Effector memory CD8-positive, alpha-beta T cell (primary cell): ENCODE measurements around the gene BPIFB6.

Experiments
- ATAC-seq: fragments of 150-1000 bp; cut with Tn5 transposase; replicated peaks from 2 replicates; pipeline ENCODE4 v1.10.0; 2021; ENCODE audit warnings: mild to moderate bottlenecking, moderate library complexity
- DNase-seq, 3 experiments: peaks; one replicate each; pipeline ENCODE4 v3.0.0; 2021
- H3K27ac Mint-ChIP-seq, 2 donors: one replicate each; pipeline ENCODE4 v1.8.0; 2022; ENCODE audit warnings: mild to moderate bottlenecking in 2 of 2, mixed read lengths in 2 of 2, moderate library complexity in 2 of 2
- H3K27me3 Mint-ChIP-seq, 2 donors: one replicate each; pipeline ENCODE4 v1.8.0; 2022; ENCODE audit warnings: mixed read lengths in 2 of 2
- H3K36me3 Mint-ChIP-seq: one replicate; pipeline ENCODE4 v1.8.0; 2022; ENCODE audit warnings: mild to moderate bottlenecking, moderate library complexity, mixed read lengths; ENCODE audit not compliant: insufficient read depth
- H3K4me1 Mint-ChIP-seq, 2 donors: one replicate each; pipeline ENCODE4 v1.8.0; 2022; ENCODE audit warnings: low read depth in 2 of 2, mixed read lengths in 2 of 2
- H3K4me3 Mint-ChIP-seq, 2 donors: one replicate each; pipeline ENCODE4 v1.8.0; 2022; ENCODE audit warnings: mild to moderate bottlenecking in 2 of 2, mixed read lengths in 2 of 2, moderate library complexity in 2 of 2
- H3K9me3 Mint-ChIP-seq, 2 donors: one replicate each; pipeline ENCODE4 v1.8.0; 2022; ENCODE audit warnings: mixed read lengths in 2 of 2

BPIFB6 gene

GRCh38 chr20:33061658-33062028 is 30.2 kb downstream of the BPIFB6 start:
- Mint-ChIP-seq H3K9me3 (no peaks in the 10 kb centered on the region), H3K4me3 (no peak overlapping the region), H3K27ac (no peak overlapping the region), H3K36me3 (no peaks in the 10 kb centered on the region), H3K4me1 (peaks cover 0 to 2% of the 10 kb centered on the region in 2 donors), H3K27me3 (no peaks in the 10 kb centered on the region)
- no peak for ATAC-seq
- DNase-seq: no peak

GRCh38 chr20:33062105-33062824 is 30.8 kb downstream of the BPIFB6 start:
- H3K36me3 Mint-ChIP-seq: no peaks in the 10 kb centered on the region
- no peak overlapping the region for H3K27ac Mint-ChIP-seq
- peaks cover 0 to 2% of the 10 kb centered on the region in 2 donors for H3K4me1 Mint-ChIP-seq
- H3K4me3 Mint-ChIP-seq: no peak overlapping the region
- ATAC-seq: no peak
- no peaks in the 10 kb centered on the region for H3K9me3 Mint-ChIP-seq
- DNase-seq: no peak
- H3K27me3 Mint-ChIP-seq: no peaks in the 10 kb centered on the region

DNA sequence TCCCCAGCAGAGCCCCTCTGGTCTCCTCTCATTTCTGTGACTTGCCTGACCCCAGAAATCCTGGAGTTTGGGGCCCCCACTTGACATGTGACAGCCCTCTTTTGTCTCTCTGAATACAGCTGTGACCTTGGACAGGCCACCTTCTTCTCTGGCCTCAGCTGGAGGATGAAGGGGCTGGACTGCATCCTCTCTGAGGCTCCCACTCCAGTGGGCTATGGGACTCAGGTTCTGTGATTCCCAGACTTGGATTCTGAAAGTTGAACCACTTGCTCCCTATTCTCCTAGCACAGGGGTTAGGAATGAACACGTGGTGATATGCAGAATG is 31.3 kb downstream of the BPIFB6 start:
- no peaks in the 10 kb centered on the region for H3K27me3 Mint-ChIP-seq
- no peak for DNase-seq
- H3K9me3 Mint-ChIP-seq: no peaks in the 10 kb centered on the region
- no peak for ATAC-seq
- no peaks in the 10 kb centered on the region for H3K36me3 Mint-ChIP-seq
- H3K4me1 Mint-ChIP-seq: peaks cover 0 to 2% of the 10 kb centered on the region in 2 donors
- H3K27ac Mint-ChIP-seq: no peak overlapping the region
- H3K4me3 Mint-ChIP-seq: no peak overlapping the region

- H3K9me3 Mint-ChIP-seq: no peaks in the 10 kb centered on the region
- ATAC-seq (no peak), DNase-seq (no peak)
- no peak overlapping the region for H3K27ac Mint-ChIP-seq
- no peaks in the 10 kb centered on the region for H3K36me3 Mint-ChIP-seq
- no peaks in the 10 kb centered on the region for H3K27me3 Mint-ChIP-seq
- H3K4me3 Mint-ChIP-seq: no peak overlapping the region
- peaks cover 0 to 4% of the 10 kb centered on the region in 2 donors for H3K4me1 Mint-ChIP-seq
These were observed 31.8 kb downstream of the BPIFB6 start for GRCh38 chr20:33063271-33063670.

- Mint-ChIP-seq H3K4me3 (no peak overlapping the region), H3K27me3 (no peaks in the 10 kb centered on the region), H3K27ac (no peak overlapping the region), H3K36me3 (no peaks in the 10 kb centered on the region), H3K9me3 (no peaks in the 10 kb centered on the region), H3K4me1 (peaks cover 0 to 8% of the 10 kb centered on the region in 2 donors)
- DNase-seq (no peak), ATAC-seq (no peak)
These were observed 33.3 kb downstream of the BPIFB6 start for GRCh38 chr20:33064572-33065287.

GRCh38 chr20:33065785-33066184 is 34.3 kb downstream of the BPIFB6 start:
- no peaks in the 10 kb centered on the region for H3K9me3 Mint-ChIP-seq

DNA sequence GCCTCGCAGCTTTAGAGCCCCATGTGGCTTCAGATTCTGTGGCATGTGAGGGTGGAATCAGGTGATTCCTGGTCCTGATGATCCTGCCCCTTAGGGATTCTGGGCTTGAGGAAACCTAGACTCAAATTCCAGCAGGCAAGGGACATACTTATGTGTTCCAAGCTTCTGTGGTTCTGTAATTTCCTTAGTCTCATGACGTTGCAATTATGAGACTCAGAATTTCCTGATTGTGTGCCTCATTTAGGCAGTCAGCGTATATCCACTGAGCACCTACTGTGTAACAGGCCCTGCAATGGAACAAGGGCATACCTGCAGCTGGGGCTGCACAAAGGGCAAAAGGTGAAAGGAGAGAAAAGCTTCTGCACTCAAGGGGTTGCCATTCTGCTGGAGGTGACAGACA is 36.4 kb downstream of the BPIFB6 start:
- ATAC-seq: no peak
- H3K9me3 Mint-ChIP-seq: no peaks in the 10 kb centered on the region
- peak overlapping the region in 1 of 2 donors; percentile 8 for H3K27ac Mint-ChIP-seq
- DNase-seq: no peak
- no peak overlapping the region for H3K4me3 Mint-ChIP-seq
- H3K27me3 Mint-ChIP-seq: no peaks in the 10 kb centered on the region
- no peaks in the 10 kb centered on the region for H3K36me3 Mint-ChIP-seq
- H3K4me1 Mint-ChIP-seq: peaks cover 0 to 8% of the 10 kb centered on the region in 2 donors

More at GRCh38 chr20:33065785-33066184, 34.3 kb downstream of the BPIFB6 start:
- Mint-ChIP-seq H3K27ac (no peak overlapping the region), H3K4me1 (peaks cover 0 to 8% of the 10 kb centered on the region in 2 donors), H3K4me3 (no peak overlapping the region), H3K27me3 (no peaks in the 10 kb centered on the region), H3K36me3 (no peaks in the 10 kb centered on the region)
- DNase-seq (no peak), ATAC-seq (no peak)

DNA sequence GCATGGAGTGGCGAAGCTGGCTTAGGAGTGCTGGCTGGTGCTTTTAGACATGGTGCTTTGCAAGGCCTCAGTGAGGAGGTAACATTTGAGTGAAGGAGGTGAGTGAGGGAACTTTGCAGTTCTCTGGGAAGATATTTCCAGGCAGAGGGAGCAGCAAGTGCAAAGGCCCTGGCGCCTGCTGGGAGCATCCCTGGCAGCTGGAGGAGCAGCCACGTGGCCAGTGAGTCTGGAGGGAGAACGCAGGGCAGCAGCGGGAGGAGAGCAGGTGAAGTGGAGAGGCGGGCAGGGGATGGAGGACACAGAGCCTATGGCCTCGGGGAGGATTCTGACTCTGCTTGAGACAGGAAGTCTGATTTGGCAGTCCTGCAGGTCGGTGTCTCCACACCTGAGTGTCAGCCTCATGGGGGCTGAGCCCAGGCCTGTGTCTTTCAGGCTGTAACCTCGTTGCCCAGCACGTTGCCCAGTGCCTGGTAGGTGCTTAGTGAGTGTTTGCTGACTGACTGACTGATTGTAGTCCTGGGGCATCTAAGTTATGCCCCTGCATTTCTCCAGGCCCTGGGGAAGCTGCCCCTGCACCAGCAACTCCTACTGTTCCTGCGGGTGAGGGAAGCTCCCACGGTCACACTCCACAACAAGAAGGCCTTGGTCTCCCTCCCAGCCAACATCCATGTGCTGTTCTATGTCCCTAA is 36.9 kb downstream of the BPIFB6 start:
- Mint-ChIP-seq H3K36me3 (no peaks in the 10 kb centered on the region), H3K27me3 (no peaks in the 10 kb centered on the region), H3K9me3 (no peaks in the 10 kb centered on the region), H3K4me3 (no peak overlapping the region), H3K4me1 (peaks cover 0 to 8% of the 10 kb centered on the region in 2 donors), H3K27ac (peak overlapping the region in 1 of 2 donors; percentile 8)
- no peak for ATAC-seq
- no peak for DNase-seq

- no peaks in the 10 kb centered on the region for H3K27me3 Mint-ChIP-seq
- peak overlapping the region in 1 of 2 donors; percentile 79 for H3K27ac Mint-ChIP-seq
- ATAC-seq: no peak
- H3K9me3 Mint-ChIP-seq: no peaks in the 10 kb centered on the region
- H3K4me3 Mint-ChIP-seq: no peak overlapping the region
- peaks cover 0 to 8% of the 10 kb centered on the region in 2 donors for H3K4me1 Mint-ChIP-seq
- no peaks in the 10 kb centered on the region for H3K36me3 Mint-ChIP-seq
- DNase-seq: no peak
These were observed 38.2 kb downstream of the BPIFB6 start for GRCh38 chr20:33069673-33070072.

DNA sequence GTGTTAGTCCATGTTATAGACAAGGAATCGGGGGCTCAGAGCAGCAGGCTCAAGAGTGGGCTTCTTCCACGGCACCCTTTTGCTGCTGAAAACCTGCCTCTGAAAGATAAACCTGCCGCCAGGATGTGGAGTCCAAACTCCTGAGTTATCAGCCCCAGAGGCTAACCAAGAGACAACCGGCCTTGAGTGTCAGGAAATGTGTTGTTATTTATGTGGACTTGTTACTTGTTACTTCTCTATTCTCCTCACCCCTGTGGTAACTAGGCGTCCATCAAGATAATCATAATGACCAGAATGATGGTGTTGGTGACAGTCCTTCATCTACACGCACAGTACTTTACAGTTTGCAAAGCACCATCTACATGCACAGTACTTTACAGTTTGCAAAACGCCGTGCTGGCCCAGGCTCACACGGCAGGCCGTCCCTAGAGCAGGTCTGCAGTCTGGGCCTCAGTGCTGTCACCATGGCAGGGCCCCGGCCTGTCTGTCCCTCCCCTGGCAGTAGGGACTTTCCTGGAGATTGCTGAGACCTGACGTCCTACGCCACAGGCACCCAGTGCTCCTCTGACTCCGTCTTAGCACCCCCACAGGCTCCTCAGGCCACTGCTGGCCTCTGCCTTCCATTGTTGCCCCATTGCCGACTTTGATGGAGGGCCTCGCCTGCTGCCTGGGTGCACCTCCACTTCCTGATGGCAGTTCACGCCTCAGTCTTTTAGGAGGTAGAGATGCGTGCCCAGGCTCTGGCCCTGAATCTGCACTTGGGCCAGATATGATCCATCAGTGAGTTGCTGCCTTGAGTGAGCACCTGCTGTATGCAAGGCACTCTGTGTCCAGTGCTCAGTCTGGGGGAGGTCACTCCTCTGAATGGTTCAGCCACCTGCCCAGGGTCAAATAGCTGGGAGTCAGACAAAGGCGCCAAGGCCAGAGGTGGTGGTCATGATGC is 38.9 kb downstream of the BPIFB6 start:
- no peak for DNase-seq
- H3K27me3 Mint-ChIP-seq: no peaks in the 10 kb centered on the region
- ATAC-seq: no peak
- H3K4me3 Mint-ChIP-seq: no peak overlapping the region
- H3K27ac Mint-ChIP-seq: no peak overlapping the region
- no peaks in the 10 kb centered on the region for H3K9me3 Mint-ChIP-seq
- no peaks in the 10 kb centered on the region for H3K36me3 Mint-ChIP-seq
- peaks cover 0 to 8% of the 10 kb centered on the region in 2 donors for H3K4me1 Mint-ChIP-seq

- no peak for ATAC-seq
- no peaks in the 10 kb centered on the region for H3K27me3 Mint-ChIP-seq
- H3K9me3 Mint-ChIP-seq: no peaks in the 10 kb centered on the region
These were observed 39.8 kb downstream of the BPIFB6 start for GRCh38 chr20:33071198-33071597.

DNA sequence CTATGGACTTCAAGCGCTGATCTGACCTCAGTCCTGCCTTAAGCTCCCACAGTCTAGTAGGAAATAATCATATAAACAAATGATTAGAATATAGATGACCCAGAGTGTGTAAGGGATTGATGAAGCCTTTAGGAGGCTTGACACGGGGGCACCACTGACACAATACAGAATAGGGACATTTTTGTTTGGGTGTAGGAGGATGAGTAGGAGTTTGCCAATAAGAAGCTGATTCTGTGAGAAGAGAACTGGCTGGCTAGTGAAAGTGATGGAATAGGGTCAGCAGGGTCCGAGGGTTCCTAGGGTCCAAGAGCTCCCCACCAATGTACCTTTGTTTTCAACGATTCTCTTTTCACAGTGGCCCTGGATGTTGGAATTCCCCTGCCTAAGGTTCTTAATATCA is 40.9 kb downstream of the BPIFB6 start:
- ATAC-seq: no peak
- no peak overlapping the region for H3K27ac Mint-ChIP-seq

More at GRCh38 chr20:33071198-33071597, 39.8 kb downstream of the BPIFB6 start:
- Mint-ChIP-seq H3K27ac (no peak overlapping the region), H3K4me3 (no peak overlapping the region), H3K36me3 (no peaks in the 10 kb centered on the region), H3K4me1 (peaks cover 0 to 8% of the 10 kb centered on the region in 2 donors)
- DNase-seq: no peak

DNA sequence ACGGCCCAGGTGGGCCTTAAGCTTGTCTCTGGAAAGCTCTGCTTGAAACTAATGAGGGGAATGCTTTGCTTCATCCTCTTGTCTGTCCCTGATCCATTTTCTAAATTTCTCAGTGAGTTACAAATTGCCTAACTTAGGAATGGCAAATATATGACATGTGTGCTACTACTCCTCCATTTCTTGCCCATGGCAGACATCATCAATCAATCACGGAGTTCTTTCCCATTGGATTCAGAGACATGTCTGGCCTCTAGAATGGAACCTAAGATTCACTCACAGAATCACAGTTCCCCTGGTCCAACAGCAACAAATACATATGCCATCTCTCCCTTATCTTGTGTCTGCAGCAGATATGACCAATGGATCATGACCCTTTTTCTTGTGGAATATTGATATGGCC is 41.4 kb downstream of the BPIFB6 start:
- Mint-ChIP-seq H3K27me3 (no peaks in the 10 kb centered on the region), H3K27ac (no peak overlapping the region), H3K4me1 (peaks cover 0 to 7% of the 10 kb centered on the region in 2 donors), H3K9me3 (no peaks in the 10 kb centered on the region), H3K36me3 (no peaks in the 10 kb centered on the region), H3K4me3 (no peak overlapping the region)
- no peak for DNase-seq
- ATAC-seq: no peak

More for the DNA sequence above, 40.9 kb downstream of the BPIFB6 start:
- no peaks in the 10 kb centered on the region for H3K9me3 Mint-ChIP-seq
- H3K4me3 Mint-ChIP-seq: no peak overlapping the region
- peaks cover 0 to 8% of the 10 kb centered on the region in 2 donors for H3K4me1 Mint-ChIP-seq
- no peak for DNase-seq
- H3K27me3 Mint-ChIP-seq: no peaks in the 10 kb centered on the region
- H3K36me3 Mint-ChIP-seq: no peaks in the 10 kb centered on the region
